Cardiac muscle cell (in vitro differentiated cells and primary cell): ENCODE data around the gene FECH. TPM values are rescaled to one million over a fixed set of nuclear protein-coding genes. Genes with fewer than 3 reads are reported as not detected.

ENCODE experiments used
- DNase-seq, 2 donors: peaks; one replicate each; pipeline versions ENCODE4 v3.0.0 to v3.0.0-alpha.2; 2010 to 2017; ENCODE audit warnings: low read depth in 1 of 2, low spot score in 1 of 2
- H3K27ac ChIP-seq: fragments of 200-600 bp; sonication (generic); 2 replicates; pipeline ENCODE4 v1.5.1; 2016
- H3K27me3 ChIP-seq: fragments of 200-600 bp; sonication (generic); 2 replicates; pipeline ENCODE4 v1.6.0; 2016; ENCODE audit warnings: control low read depth
- H3K36me3 ChIP-seq: fragments of 200-600 bp; sonication (generic); 2 replicates; pipeline ENCODE4 v1.5.1; 2016; ENCODE audit warnings: control low read depth
- H3K4me1 ChIP-seq: fragments of 200-600 bp; sonication (generic); 2 replicates; pipeline ENCODE4 v1.8.1; 2017; ENCODE audit warnings: low read depth, mild to moderate bottlenecking, mixed run types
- H3K4me3 ChIP-seq: fragments of 200-600 bp; sonication (generic); 2 replicates; pipeline ENCODE4 v1.5.1; 2016; ENCODE audit warnings: mild to moderate bottlenecking
- H3K9me3 ChIP-seq: fragments of 200-600 bp; sonication (generic); 2 replicates; pipeline ENCODE4 v1.5.1; 2017; ENCODE audit warnings: low read depth, mild to moderate bottlenecking, control low read depth
- polyA plus RNA-seq: library from polyadenylated mRNA; unstranded; fragments of >200 nt; fragmentation: Nextera tagmentation; extraction: Ambion mirVana; gene quantifications from 2 replicates; pipeline ENCODE4 v1.2.1, GENCODE V29; 2016
- total RNA-seq: library from RNA; depleted of rRNA; stranded (reverse); fragments of >200 nt; gene quantifications from 2 replicates; pipeline ENCODE4 v1.2.3, GENCODE V29; 2016
- TF ChIP-seq, protein P1 (sequence below): IDR thresholded peaks from 2 replicates; pipeline ENCODE4 v1.5.1; 2012; ENCODE audit warnings: low read depth, mild to moderate bottlenecking, low read length

Gene FECH
- total and polyA plus RNA-seq, 2 experiments from 2014 or later, result 47.4 to 94.5 TPM

DNA sequence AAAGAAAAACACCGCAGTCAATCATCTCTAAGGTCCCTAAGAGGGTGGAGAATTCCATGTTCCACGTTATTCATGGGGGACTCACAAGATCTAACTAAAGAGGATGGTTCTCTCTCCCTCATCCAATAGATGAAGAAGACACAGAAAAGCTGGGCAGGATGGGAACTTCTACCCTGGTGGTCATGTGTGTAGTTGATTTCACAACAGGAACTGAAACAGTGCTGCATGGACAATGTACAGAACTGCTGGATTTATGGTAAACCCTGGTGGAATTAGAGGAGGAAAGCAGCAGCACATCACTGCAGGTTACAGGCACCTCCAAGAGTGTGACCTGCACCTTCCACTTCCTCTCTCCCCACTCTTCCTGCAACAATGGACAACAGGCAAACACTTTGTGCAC is 31.4 kb downstream of the FECH start:
- Histone ChIP-seq H3K9me3 (no peaks in the 10 kb centered on the region), H3K36me3 (peaks cover 3% of the 10 kb centered on the region), H3K27ac (no peak overlapping the region), H3K4me3 (no peak overlapping the region), H3K27me3 (no peaks in the 10 kb centered on the region), H3K4me1 (no peaks in the 10 kb centered on the region)
- TF ChIP-seq, protein P1, sequence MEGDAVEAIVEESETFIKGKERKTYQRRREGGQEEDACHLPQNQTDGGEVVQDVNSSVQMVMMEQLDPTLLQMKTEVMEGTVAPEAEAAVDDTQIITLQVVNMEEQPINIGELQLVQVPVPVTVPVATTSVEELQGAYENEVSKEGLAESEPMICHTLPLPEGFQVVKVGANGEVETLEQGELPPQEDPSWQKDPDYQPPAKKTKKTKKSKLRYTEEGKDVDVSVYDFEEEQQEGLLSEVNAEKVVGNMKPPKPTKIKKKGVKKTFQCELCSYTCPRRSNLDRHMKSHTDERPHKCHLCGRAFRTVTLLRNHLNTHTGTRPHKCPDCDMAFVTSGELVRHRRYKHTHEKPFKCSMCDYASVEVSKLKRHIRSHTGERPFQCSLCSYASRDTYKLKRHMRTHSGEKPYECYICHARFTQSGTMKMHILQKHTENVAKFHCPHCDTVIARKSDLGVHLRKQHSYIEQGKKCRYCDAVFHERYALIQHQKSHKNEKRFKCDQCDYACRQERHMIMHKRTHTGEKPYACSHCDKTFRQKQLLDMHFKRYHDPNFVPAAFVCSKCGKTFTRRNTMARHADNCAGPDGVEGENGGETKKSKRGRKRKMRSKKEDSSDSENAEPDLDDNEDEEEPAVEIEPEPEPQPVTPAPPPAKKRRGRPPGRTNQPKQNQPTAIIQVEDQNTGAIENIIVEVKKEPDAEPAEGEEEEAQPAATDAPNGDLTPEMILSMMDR, result no peak
- no peak for DNase-seq

DNA sequence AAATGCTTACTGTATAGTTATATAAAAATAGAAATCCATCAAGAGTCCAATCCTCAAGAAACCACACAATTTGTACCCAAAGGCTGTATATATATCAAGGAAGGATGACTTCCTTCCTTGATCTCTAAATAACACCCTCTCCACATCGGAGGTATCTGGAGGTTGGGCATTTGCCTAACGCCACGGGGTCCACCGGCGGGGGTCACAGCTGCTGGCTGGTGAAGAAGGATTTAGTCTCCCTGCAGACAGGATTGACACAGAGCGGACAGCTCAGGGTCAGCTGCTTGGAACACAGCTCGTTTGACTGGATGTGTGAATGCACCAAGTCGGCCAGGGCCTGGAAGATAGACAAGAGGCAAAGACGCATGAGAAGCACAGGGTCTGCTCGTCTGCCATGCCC is 36.0 kb downstream of the FECH start:
- no peak overlapping the region for H3K4me3 ChIP-seq
- H3K9me3 ChIP-seq, result no peaks in the 10 kb centered on the region
- no peaks in the 10 kb centered on the region for H3K4me1 ChIP-seq
- no peak overlapping the region for H3K27ac ChIP-seq
- DNase-seq, result no peak
- H3K27me3 ChIP-seq, result no peaks in the 10 kb centered on the region
- TF ChIP-seq, protein P1, result no peak
- peaks cover 3% of the 10 kb centered on the region for H3K36me3 ChIP-seq

DNA sequence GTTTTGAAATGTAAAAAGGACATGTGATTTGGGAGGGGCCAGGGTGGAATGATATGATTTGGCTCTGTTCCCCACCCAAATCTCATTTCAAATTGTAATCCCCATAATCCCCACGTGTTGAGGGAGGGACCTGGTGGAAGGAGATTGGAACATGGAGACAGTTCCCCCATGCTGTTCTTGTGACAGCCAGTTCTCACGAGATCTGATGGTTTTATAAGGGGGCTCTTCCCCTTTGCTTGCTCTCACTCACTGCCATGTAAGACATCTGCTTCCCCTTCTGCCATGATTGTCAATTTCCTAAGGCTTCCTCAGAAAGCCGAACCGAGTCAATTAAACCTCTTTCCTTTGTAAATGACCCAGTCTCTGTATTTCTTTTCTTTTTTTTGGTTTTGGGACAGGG is 39.2 kb downstream of the FECH start:
- no peak for DNase-seq
- no peaks in the 10 kb centered on the region for H3K4me1 ChIP-seq

DNA sequence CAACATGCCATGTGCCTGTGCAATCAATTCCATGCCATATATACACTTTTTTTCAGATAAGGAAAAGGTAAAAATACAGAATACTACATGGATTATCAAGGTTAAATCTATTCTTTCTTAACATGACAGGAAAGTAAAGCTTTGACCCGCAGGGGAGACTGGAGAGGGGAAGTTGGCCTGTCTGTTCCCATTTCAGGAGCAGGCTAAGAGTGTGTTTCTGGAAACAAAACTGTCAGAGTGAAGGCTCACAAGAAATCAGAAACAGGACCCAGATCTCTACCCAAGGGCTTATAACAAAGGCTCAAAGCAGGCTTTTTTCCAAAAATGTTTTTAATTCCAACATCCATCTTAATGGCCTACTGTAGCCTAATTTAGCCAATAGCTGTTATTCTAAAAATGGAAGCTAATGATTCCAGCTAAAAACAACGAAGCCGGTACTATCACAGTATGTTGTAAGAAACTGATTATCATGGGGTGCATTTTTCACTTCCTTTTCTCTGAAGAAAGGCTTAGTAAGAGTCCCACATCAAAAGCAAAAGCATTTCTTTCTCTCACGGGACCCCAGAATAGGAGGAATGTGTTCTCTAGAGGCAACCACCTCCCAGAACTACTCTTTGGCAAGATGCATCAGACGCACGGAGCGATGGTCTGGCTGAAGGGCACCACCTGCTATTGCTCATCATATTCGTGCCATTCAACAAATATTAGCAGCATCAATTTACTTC is 41.4 kb downstream of the FECH start:
- H3K4me3 ChIP-seq, result no peak overlapping the region
- no peaks in the 10 kb centered on the region for H3K9me3 ChIP-seq
- no peaks in the 10 kb centered on the region for H3K4me1 ChIP-seq
- no peak overlapping the region for H3K27ac ChIP-seq
- no peaks in the 10 kb centered on the region for H3K36me3 ChIP-seq
- TF ChIP-seq, protein P1, result no peak
- DNase-seq, result no peak
- H3K27me3 ChIP-seq, result no peaks in the 10 kb centered on the region

More for the DNA sequence above, 39.2 kb downstream of the FECH start:
- Histone ChIP-seq H3K36me3 (no peaks in the 10 kb centered on the region), H3K27ac (no peak overlapping the region), H3K4me3 (no peak overlapping the region), H3K27me3 (no peaks in the 10 kb centered on the region), H3K9me3 (no peaks in the 10 kb centered on the region)
- TF ChIP-seq, protein P1, result no peak

DNA sequence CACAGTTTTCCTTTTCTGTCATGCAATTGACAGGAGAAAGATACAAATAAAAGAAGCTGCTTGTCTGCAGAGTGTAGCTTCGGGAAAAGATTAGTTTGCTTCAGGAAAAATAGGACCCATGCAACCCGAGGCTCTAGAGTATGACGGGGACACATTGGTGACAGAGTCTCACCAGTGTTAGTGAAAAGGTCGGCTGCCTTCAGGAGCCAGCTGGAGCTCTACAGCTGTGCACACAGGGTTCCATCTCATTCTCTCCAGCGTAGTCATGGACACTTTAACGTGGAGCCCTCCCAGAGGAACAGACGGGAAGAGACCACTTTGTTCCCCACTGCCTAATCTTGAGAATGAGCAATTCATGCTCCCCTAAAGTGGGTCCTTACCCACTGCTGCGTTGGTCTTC is 42.9 kb downstream of the FECH start:
- no peaks in the 10 kb centered on the region for H3K9me3 ChIP-seq
- no peak for DNase-seq
- TF ChIP-seq, protein P1, result no peak
- H3K27ac ChIP-seq, result no peak overlapping the region
- H3K4me3 ChIP-seq, result no peak overlapping the region
- H3K36me3 ChIP-seq, result no peaks in the 10 kb centered on the region
- no peaks in the 10 kb centered on the region for H3K27me3 ChIP-seq
- no peaks in the 10 kb centered on the region for H3K4me1 ChIP-seq
